ENCODE measurements around the gene NET1.
"Not testable (repeated sequence)": the region's sequence is repeated elsewhere in the genome, so short reads cannot be mapped to it uniquely, and the experiment has no call there.

The NET1 gene

GRCh38 chr10:5400468-5401240 is 11.7 kb upstream of the NET1 start:
- DNase-seq, result peak; percentile 9

DNA sequence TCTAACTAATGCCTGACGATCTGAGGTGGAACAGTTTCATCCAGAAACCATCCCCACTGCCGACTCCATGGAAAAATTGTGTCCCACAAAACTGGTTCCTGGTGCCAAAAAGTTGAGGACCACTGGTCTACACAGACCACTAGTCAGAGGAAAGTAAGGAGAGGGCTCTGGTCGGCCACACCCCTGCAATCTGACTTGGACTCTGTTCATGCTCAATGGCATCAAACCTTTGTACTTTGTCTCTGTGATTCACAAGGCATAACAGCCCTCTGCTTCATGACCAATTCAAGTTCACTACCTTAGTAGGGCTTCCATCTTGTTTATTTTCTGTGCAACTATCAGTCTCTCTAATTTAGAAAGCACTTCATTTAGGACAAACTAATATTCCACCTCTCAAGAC is 9.6 kb upstream of the NET1 start:
- DNase-seq, result no peak

DNA sequence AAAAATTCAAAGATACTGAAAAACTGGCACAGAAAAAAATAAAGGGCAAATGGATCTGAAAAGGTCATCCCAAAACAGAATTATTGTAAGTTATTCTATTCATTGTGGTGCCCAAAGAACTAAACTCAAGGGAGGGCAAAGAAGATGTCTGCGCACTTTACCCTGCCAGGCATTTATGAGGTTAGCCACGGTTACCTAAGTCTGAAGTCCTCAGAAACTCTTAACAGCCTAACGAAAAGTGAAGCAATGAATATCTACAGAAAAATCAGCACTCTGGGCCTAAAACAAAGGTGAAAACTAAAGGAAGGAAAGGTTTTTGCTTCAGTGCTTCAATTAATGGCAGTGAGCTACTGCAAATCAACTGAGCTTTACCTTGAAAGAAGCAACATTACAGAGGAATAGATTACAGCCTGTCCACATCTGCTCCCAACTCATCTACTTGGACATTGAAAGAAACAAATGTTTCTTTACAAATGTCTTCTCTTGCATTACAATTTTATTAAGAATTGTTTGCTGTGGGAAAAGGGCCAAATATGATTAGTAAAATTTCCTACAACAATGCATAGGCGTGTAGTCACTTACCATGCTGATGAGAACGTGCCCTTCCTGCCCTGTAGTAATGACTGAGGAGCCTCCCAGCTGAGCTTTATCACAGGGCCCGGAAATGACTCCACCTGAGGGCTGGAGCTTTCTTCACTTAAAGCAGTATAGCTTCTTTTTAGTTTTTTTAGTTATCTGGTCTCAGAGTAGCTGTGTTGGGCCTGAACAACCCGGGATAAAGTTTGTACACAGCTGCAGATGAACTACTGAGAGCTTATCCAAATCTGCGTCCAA is 7.9 kb upstream of the NET1 start, which contains the start of gene TUBAL3:
Gene TUBAL3 (minus strand): TSS at position 621 of the 834 bp plus-strand sequence. CDS start 36 bp downstream, at position 585.
- DNase-seq, result no peak

DNA sequence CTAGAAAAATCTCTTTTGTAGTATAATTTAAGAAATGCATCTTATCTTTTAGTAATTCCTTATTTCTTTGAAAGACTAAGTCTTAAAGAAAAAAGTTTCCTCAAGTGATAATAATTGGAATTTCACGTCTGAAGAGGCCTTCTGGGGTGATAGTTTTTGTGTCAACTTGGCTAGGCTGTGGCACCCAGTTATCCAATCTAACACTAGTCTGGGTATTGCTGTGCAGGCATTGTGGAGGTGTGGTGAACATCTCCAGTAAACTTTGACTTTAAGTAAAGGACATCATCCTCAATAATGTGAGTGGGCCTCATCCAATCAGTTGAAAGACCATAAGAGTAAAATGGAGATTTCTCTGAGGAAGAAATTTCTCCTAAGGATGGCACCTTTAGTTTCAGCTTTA is 5.4 kb upstream of the NET1 start:
- DNase-seq, result no peak

DNA sequence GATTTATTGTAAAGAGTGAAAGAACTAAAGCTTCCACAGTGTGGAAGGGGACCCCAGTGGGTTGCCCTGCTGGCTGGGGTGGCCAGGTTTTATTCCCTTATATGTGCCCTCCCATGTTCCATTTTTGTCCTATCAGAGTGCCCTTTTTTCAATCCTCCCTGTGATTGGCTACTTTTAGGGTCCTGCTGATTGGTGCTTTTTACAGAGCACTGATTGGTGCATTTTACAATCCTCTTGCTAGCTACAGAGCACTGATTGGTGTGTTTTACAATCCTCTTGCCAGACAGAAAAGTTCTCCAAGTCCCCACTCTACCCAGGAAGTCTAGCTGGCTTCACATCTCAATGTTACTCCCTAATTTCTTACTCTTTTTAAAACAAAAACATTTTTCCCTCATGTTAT is 1.6 kb upstream of the NET1 start:
- not testable (repeated sequence) for DNase-seq

GRCh38 chr10:5411941-5412276 is 448 bp upstream of the NET1 start:
- no peak for DNase-seq

- no peak for DNase-seq
These were observed 918 bp downstream of the NET1 start for GRCh38 chr10:5413012-5413938.

DNA sequence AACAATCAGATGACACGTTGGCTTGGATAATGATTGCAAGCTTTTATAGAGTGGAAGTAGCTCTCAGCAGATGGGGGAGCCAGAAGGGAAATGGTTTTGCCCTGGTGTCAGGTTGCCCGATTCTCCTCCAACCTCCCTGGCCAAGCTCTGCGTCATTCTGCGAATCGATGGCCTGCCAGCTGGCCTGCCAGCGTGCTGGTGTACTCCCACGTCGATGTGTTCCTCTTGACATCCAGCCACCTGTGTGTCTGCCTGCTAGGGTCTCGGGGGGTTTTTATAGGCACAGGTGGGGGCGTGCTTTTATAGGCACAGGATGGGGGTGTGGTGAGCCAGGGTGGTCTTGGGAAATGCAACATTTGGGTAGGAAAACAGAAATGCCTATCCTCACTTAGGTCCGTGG is 4.6 kb downstream of the NET1 start:
- no peak for DNase-seq

- no peak for DNase-seq
These were observed 6.2 kb downstream of the NET1 start for GRCh38 chr10:5418584-5418983.

DNA sequence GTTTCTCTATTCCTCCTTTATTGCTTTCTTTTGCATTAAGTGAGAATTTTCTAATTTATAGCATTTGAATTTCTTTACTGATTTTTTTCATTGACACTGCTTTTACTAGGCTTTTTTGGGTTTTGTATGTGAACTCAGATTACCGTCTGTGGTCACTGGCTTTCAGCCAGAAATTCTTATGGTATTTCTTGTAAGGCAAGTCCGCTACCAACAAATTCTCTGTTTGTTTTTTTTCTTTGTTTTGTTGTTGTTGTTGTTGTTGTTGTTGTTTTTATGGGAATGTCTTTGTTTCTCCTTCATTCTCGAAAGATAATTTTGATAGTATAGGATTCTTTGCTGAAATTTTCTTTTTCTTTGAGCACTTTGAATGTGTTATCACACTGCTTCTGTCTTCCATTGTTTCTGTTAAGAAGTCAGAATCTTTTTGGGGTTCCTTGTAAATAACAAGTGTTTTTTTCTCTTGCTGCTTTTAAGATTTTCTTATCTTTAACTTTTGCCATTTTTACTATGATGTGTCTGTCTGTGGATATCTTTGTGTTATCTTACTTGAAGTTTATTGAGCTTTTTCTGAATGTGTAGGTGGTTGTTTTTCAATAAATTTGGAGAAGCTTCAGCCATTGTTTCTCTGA is 7.2 kb downstream of the NET1 start:
- DNase-seq, result no peak

- DNase-seq, result no peak
These were observed 11.4 kb downstream of the NET1 start for GRCh38 chr10:5423771-5424170.

GRCh38 chr10:5424751-5425150 is 12.4 kb downstream of the NET1 start:
- DNase-seq, result no peak

- DNase-seq, result no peak
These were observed 15.8 kb downstream of the NET1 start for GRCh38 chr10:5428133-5428532.

DNA sequence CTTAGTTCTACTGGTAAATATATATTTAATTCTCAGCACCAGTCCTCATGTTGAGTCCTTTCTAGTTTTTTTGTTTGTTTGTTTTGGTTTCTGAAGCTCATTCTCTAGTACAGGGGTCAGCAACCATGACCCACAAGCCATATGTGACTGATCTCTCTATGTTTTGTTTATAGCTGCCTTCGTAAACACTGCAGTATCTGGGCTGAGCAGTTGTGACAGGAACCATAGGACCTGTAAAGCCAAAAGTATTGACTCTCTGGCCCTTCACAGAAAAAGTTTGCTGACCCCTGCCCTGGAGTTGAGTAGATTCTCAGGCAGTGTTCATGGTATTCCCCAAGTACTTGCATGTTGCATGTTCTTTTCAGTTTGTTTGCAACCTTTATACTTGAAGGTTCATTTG is 20.8 kb downstream of the NET1 start:
- no peak for DNase-seq

DNA sequence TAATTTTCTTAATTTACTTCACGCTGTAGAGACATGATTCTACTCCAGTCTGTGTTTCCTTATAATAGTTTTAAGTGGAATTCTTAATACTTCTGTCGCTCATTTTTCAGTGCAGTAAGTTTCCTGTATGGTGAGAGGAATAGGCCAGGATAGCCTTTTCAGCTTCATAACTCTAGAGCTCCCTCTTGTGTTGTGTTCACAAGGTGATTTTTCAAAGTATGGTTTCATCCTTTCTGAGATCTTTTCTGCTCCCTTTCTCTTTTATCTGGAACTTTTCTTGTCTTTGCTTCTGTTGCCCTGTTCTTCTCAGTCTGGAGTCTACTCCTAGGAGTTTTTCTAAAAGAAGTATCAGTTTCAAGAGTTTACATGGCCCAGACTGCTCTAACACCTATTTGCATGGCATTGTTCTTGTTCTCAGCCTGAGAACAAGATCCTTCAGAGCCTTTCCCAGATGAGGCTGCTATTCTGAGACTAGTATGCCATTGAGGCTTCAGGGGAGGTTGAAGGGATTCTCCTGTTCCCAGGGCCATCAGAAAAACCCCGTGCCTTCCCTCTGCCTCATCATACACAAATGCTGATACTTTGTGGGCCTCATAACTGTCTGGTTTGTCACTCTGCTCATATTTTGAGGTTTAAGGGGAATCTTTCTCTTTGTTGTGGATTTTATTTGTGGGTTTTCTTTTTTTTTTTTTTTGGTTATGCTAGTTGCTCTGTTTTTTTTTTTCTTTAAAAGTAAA is 21.8 kb downstream of the NET1 start:
- DNase-seq, result no peak

GRCh38 chr10:5435328-5435727 is 23.0 kb downstream of the NET1 start:
- no peak for DNase-seq

- DNase-seq, result no peak
These were observed 27.8 kb downstream of the NET1 start for GRCh38 chr10:5440206-5440605.

- no peak for DNase-seq
These were observed 28.7 kb downstream of the NET1 start for GRCh38 chr10:5441106-5441505.

GRCh38 chr10:5442065-5442989 is 30.0 kb downstream of the NET1 start:
- DNase-seq, result no peak

- no peak for DNase-seq
These were observed 30.6 kb downstream of the NET1 start for GRCh38 chr10:5442990-5443370.

GRCh38 chr10:5443429-5443828 is 31.1 kb downstream of the NET1 start:
- DNase-seq, result no peak

Data from COR-L47 (cell line).